NCI-H2107 treated with DMSO at 0.1 percent for 48 hours (cell line): Measurements from ENCODE around the gene PGM5.

Experiments
- DNase-seq: peaks from one replicate; lab custom pipeline; 2025; ENCODE audit not compliant: unreplicated experiment; lab: John Stamatoyannopoulos, UW

The PGM5 gene

GRCh38 chr9:68493958-68494577, 137.7 kb downstream of the PGM5 start:
- DNase-seq, result no peak

- DNase-seq, result no peak
Observed at GRCh38 chr9:68495247-68495646, 138.8 kb downstream of the PGM5 start.

- DNase-seq, result no peak
Observed at GRCh38 chr9:68496356-68496755, 139.9 kb downstream of the PGM5 start.

- no peak for DNase-seq
Observed at GRCh38 chr9:68497629-68498028, 141.2 kb downstream of the PGM5 start.

- no peak for DNase-seq
Observed at GRCh38 chr9:68498816-68499215, 142.4 kb downstream of the PGM5 start.

GRCh38 chr9:68500457-68501381, 144.3 kb downstream of the PGM5 start:
- no peak for DNase-seq

GRCh38 chr9:68502279-68502678, 145.9 kb downstream of the PGM5 start:
- no peak for DNase-seq

GRCh38 chr9:68505681-68506409, 149.4 kb downstream of the PGM5 start:
- peak; percentile 1 for DNase-seq

GRCh38 chr9:68506551-68506950, 150.1 kb downstream of the PGM5 start:
- DNase-seq, result no peak

- peak; percentile 49 for DNase-seq
Observed at GRCh38 chr9:68507130-68507805, 150.9 kb downstream of the PGM5 start.

GRCh38 chr9:68507806-68508145, 151.4 kb downstream of the PGM5 start:
- no peak for DNase-seq

- no peak for DNase-seq
Observed at GRCh38 chr9:68508547-68508946, 152.1 kb downstream of the PGM5 start.

GRCh38 chr9:68509689-68510088, 153.3 kb downstream of the PGM5 start:
- DNase-seq, result no peak

GRCh38 chr9:68513385-68513784, 157.0 kb downstream of the PGM5 start:
- no peak for DNase-seq

- no peak for DNase-seq
Observed at GRCh38 chr9:68513981-68514380, 157.6 kb downstream of the PGM5 start.

GRCh38 chr9:68515326-68516017, 159.1 kb downstream of the PGM5 start:
- no peak for DNase-seq

- no peak for DNase-seq
Observed at GRCh38 chr9:68522131-68522530, 165.7 kb downstream of the PGM5 start.

GRCh38 chr9:68522954-68523353, 166.5 kb downstream of the PGM5 start:
- DNase-seq, result no peak

GRCh38 chr9:68523367-68523936, 167.0 kb downstream of the PGM5 start:
- DNase-seq, result no peak

GRCh38 chr9:68530618-68531017, 174.2 kb downstream of the PGM5 start:
- DNase-seq, result no peak
